ENCODE measurements around the gene DSCAML1. TPM values are rescaled to one million over a fixed set of nuclear protein-coding genes. Genes with fewer than 3 reads are reported as not detected.

Gene DSCAML1
- total and polyA plus RNA-seq, 9 of the 15 experiments (the other 6 are each of a cell fraction or from before 2014, with no cell fraction given), result not detected

- no peak for TF ChIP-seq NR4A1 (CRISPR knock-in tag; IDR thresholded peaks at IDR 0.05)
- TF ChIP-seq NR4A1 (tag; IDR thresholded peaks at IDR 0.05), result no peak
- TF ChIP-seq ZNF253 (CRISPR knock-in tag; conservative IDR thresholded peaks at IDR 0.05), result no peak
- TF ChIP-seq SMAD4 (CRISPR knock-in tag; conservative IDR thresholded peaks at IDR 0.05), result peak; percentile 63; the same call in 1 of the 2 replicates
- TF ChIP-seq DDX20 (tag; IDR thresholded peaks at IDR 0.05; ENCODE audit: low read depth), result no peak
- no peak for TF ChIP-seq ZNF24 (IDR thresholded peaks at IDR 0.05)
- no peak for TF ChIP-seq NCOA2 (IDR thresholded peaks at IDR 0.05; ENCODE audit: partially characterized antibody in 2 of 2)
- peak in 1 of 2 experiments; percentile 35; a peak in 1 of 4 replicates for TF ChIP-seq RAD21 (CRISPR knock-in tag; conservative IDR thresholded peaks at IDR 0.05 in 1 of 2, IDR thresholded peaks at IDR 0.05 in 1 of 2)
- peak; percentile 47; the same call in 1 of the 2 replicates for TF ChIP-seq TAL1 (IDR thresholded peaks at IDR 0.05)
- no peak for TF ChIP-seq REST (IDR thresholded peaks at IDR 0.05; ENCODE audit: borderline replicate concordance)
- no peak for TF ChIP-seq REST (CRISPR knock-in tag; IDR thresholded peaks at IDR 0.05; ENCODE audit: low read depth)
- no peak for TF ChIP-seq ZSCAN32 (CRISPR knock-in tag; IDR thresholded peaks at IDR 0.05)
- TF ChIP-seq EHMT2 (IDR thresholded peaks at IDR 0.05), result no peak
- 0 out of 2 replicates have a peak, but pooled peaks have one; percentile 8 for TF ChIP-seq NFIC (IDR thresholded peaks at IDR 0.05)
- TF ChIP-seq FOXO4 (CRISPR knock-in tag; IDR thresholded peaks at IDR 0.05), result no peak
- TF ChIP-seq ZNF644 (tag; IDR thresholded peaks at IDR 0.05; ENCODE audit: low read depth), result no peak
- 0 out of 4 replicates have a peak, but pooled peaks of 1 of the 2 experiments have one; percentile 22 for TF ChIP-seq RCOR1 (IDR thresholded peaks at IDR 0.05; ENCODE audit: borderline replicate concordance in 1 of 2, low read depth in 2 of 2, low read length in 2 of 2)
- no peak for TF ChIP-seq GATAD2A (IDR thresholded peaks at IDR 0.05)
- no peak for TF ChIP-seq ZNF785 (CRISPR knock-in tag; IDR thresholded peaks at IDR 0.05)
- TF ChIP-seq EP400 (IDR thresholded peaks at IDR 0.05), result no peak
- TF ChIP-seq ZBTB17 (CRISPR knock-in tag; IDR thresholded peaks at IDR 0.05), result no peak
- TF ChIP-seq KDM1A (IDR thresholded peaks at IDR 0.05), result peak; percentile 49 to 68; a peak in 3 of 4 replicates
Observed at GRCh38 chr11:117428856-117429229, 368.2 kb downstream of the DSCAML1 start (continued).

All from K562 (cell line).